Measurements from ENCODE around the gene PHEX.

Gene PHEX

GRCh38 chrX:22026731-22027130 is 5.4 kb upstream of the PHEX start:
- no peaks in the 10 kb centered on the region for H3K9me3 Mint-ChIP-seq
- no peak for DNase-seq (ENCODE audit: low spot score in 2 of 2)
- no peak for ATAC-seq
- no peaks in the 10 kb centered on the region for H3K4me1 Mint-ChIP-seq
- H3K36me3 Mint-ChIP-seq: no peaks in the 10 kb centered on the region
- H3K27ac Mint-ChIP-seq: no peak overlapping the region
- H3K4me3 Mint-ChIP-seq: no peak overlapping the region

GRCh38 chrX:22032506-22032905 is 381 bp downstream of the PHEX start:
- Mint-ChIP-seq H3K36me3 (no peaks in the 10 kb centered on the region), H3K4me1 (no peaks in the 10 kb centered on the region), H3K4me3 (no peak overlapping the region), H3K27ac (no peak overlapping the region), H3K9me3 (no peaks in the 10 kb centered on the region)
- DNase-seq (ENCODE audit: low spot score in 2 of 2): no peak
- ATAC-seq: no peak

GRCh38 chrX:22033818-22034217 is 1.7 kb downstream of the PHEX start:
- Mint-ChIP-seq H3K9me3 (no peaks in the 10 kb centered on the region), H3K4me1 (no peaks in the 10 kb centered on the region), H3K36me3 (no peaks in the 10 kb centered on the region), H3K27ac (no peak overlapping the region), H3K4me3 (no peak overlapping the region)
- no peak for DNase-seq (ENCODE audit: low spot score in 2 of 2)
- ATAC-seq: no peak

- Mint-ChIP-seq H3K36me3 (no peaks in the 10 kb centered on the region), H3K4me3 (no peak overlapping the region), H3K4me1 (peaks cover under 1% of the 10 kb centered on the region), H3K27ac (no peak overlapping the region), H3K9me3 (no peaks in the 10 kb centered on the region)
- ATAC-seq (no peak), DNase-seq (ENCODE audit: low spot score in 2 of 2) (no peak)
Measured at GRCh38 chrX:22035236-22035635, 3.1 kb downstream of the PHEX start.

GRCh38 chrX:22037225-22037624 is 5.1 kb downstream of the PHEX start:
- Mint-ChIP-seq H3K4me1 (peaks cover 6% of the 10 kb centered on the region), H3K27ac (peak overlapping the region; percentile 56), H3K4me3 (no peak overlapping the region), H3K36me3 (no peaks in the 10 kb centered on the region), H3K9me3 (no peaks in the 10 kb centered on the region)
- ATAC-seq: no peak
- no peak for DNase-seq (ENCODE audit: low spot score in 2 of 2)

- Mint-ChIP-seq H3K4me1 (peaks cover 6% of the 10 kb centered on the region), H3K9me3 (no peaks in the 10 kb centered on the region), H3K27ac (no peak overlapping the region), H3K4me3 (no peak overlapping the region), H3K36me3 (no peaks in the 10 kb centered on the region)
- ATAC-seq (peak; percentile 60), DNase-seq (ENCODE audit: low spot score in 2 of 2) (no peak)
Measured at GRCh38 chrX:22037911-22038537, 5.9 kb downstream of the PHEX start.

- no peak for DNase-seq (ENCODE audit: low spot score in 2 of 2)
- Mint-ChIP-seq H3K36me3 (no peaks in the 10 kb centered on the region), H3K4me3 (peak overlapping the region; percentile 33), H3K4me1 (peaks cover 6% of the 10 kb centered on the region), H3K27ac (no peak overlapping the region), H3K9me3 (no peaks in the 10 kb centered on the region)
- no peak for ATAC-seq
Measured at GRCh38 chrX:22039541-22039940, 7.4 kb downstream of the PHEX start.

- ATAC-seq: no peak
- peak overlapping the region; percentile 33 for H3K4me3 Mint-ChIP-seq
- no peak overlapping the region for H3K27ac Mint-ChIP-seq
Measured at GRCh38 chrX:22040184-22040583, 8.1 kb downstream of the PHEX start.

GRCh38 chrX:22041907-22042530 is 9.9 kb downstream of the PHEX start:
- Mint-ChIP-seq H3K4me1 (peaks cover 6% of the 10 kb centered on the region), H3K27ac (no peak overlapping the region), H3K4me3 (no peak overlapping the region), H3K9me3 (no peaks in the 10 kb centered on the region), H3K36me3 (no peaks in the 10 kb centered on the region)
- DNase-seq (ENCODE audit: low spot score in 2 of 2): no peak
- ATAC-seq: no peak

More at GRCh38 chrX:22040184-22040583, 8.1 kb downstream of the PHEX start:
- Mint-ChIP-seq H3K36me3 (no peaks in the 10 kb centered on the region), H3K4me1 (peaks cover 6% of the 10 kb centered on the region), H3K9me3 (no peaks in the 10 kb centered on the region)
- no peak for DNase-seq (ENCODE audit: low spot score in 2 of 2)

GRCh38 chrX:22043872-22044271 is 11.7 kb downstream of the PHEX start:
- Mint-ChIP-seq H3K9me3 (no peaks in the 10 kb centered on the region), H3K4me1 (peaks cover 6% of the 10 kb centered on the region), H3K27ac (no peak overlapping the region), H3K4me3 (no peak overlapping the region), H3K36me3 (no peaks in the 10 kb centered on the region)
- ATAC-seq (no peak), DNase-seq (ENCODE audit: low spot score in 2 of 2) (no peak)

GRCh38 chrX:22047468-22047867 is 15.3 kb downstream of the PHEX start:
- Mint-ChIP-seq H3K4me3 (no peak overlapping the region), H3K27ac (no peak overlapping the region), H3K9me3 (no peaks in the 10 kb centered on the region), H3K4me1 (no peaks in the 10 kb centered on the region), H3K36me3 (no peaks in the 10 kb centered on the region)
- DNase-seq (ENCODE audit: low spot score in 2 of 2) (no peak), ATAC-seq (no peak)

GRCh38 chrX:22053481-22053880 is 21.4 kb downstream of the PHEX start:
- Mint-ChIP-seq H3K36me3 (no peaks in the 10 kb centered on the region), H3K27ac (no peak overlapping the region), H3K9me3 (no peaks in the 10 kb centered on the region), H3K4me3 (no peak overlapping the region), H3K4me1 (peaks cover 6% of the 10 kb centered on the region)
- DNase-seq (ENCODE audit: low spot score in 2 of 2): no peak
- ATAC-seq: no peak

- no peak overlapping the region for H3K27ac Mint-ChIP-seq
- H3K4me1 Mint-ChIP-seq: peaks cover 21% of the 10 kb centered on the region
- peaks cover 5% of the 10 kb centered on the region for H3K36me3 Mint-ChIP-seq
- ATAC-seq (no peak), DNase-seq (ENCODE audit: low spot score in 2 of 2) (no peak)
- no peaks in the 10 kb centered on the region for H3K9me3 Mint-ChIP-seq
- H3K4me3 Mint-ChIP-seq: no peak overlapping the region
Measured at GRCh38 chrX:22056235-22056634, 24.1 kb downstream of the PHEX start.

GRCh38 chrX:22057667-22058066 is 25.5 kb downstream of the PHEX start:
- H3K4me1 Mint-ChIP-seq: peaks cover 33% of the 10 kb centered on the region
- H3K36me3 Mint-ChIP-seq: peaks cover 5% of the 10 kb centered on the region
- DNase-seq (ENCODE audit: low spot score in 2 of 2) (no peak), ATAC-seq (no peak)
- no peak overlapping the region for H3K27ac Mint-ChIP-seq
- H3K9me3 Mint-ChIP-seq: no peaks in the 10 kb centered on the region
- H3K4me3 Mint-ChIP-seq: no peak overlapping the region

GRCh38 chrX:22059775-22060174 is 27.6 kb downstream of the PHEX start:
- H3K4me1 Mint-ChIP-seq: peaks cover 39% of the 10 kb centered on the region
- DNase-seq (ENCODE audit: low spot score in 2 of 2) (no peak), ATAC-seq (no peak)
- H3K9me3 Mint-ChIP-seq: no peaks in the 10 kb centered on the region
- peak overlapping the region; percentile 25 for H3K4me3 Mint-ChIP-seq
- peaks cover 5% of the 10 kb centered on the region for H3K36me3 Mint-ChIP-seq
- H3K27ac Mint-ChIP-seq: peak overlapping the region; percentile 76

- peak; percentile 90 for ATAC-seq
- no peaks in the 10 kb centered on the region for H3K9me3 Mint-ChIP-seq
- H3K27ac Mint-ChIP-seq: peak overlapping the region; percentile 76
- H3K36me3 Mint-ChIP-seq: peaks cover 5% of the 10 kb centered on the region
- H3K4me1 Mint-ChIP-seq: peaks cover 39% of the 10 kb centered on the region
- DNase-seq (ENCODE audit: low spot score in 2 of 2): no peak
- peak overlapping the region; percentile 25 for H3K4me3 Mint-ChIP-seq
Measured at GRCh38 chrX:22060415-22061280, 28.5 kb downstream of the PHEX start.
